HPDE6-E6E7 (cell line): ENCODE measurements around the gene RGR.

Experiments used
- DNase-seq: peaks from one replicate; pipeline ENCODE4 v3.0.0; 2011; ENCODE audit warnings: missing footprints; ENCODE audit errors: extremely low spot score

The RGR gene

GRCh38 chr10:84244651-84245270 lies at the start of gene RGR:
RGR (plus strand) TSS chr10:84245053; CDS start chr10:84245091, 38 bp downstream.
- DNase-seq: no peak

GRCh38 chr10:84196083-84196482 lies 48.8 kb upstream of the RGR start:
- no peak for DNase-seq

- no peak for DNase-seq
Observed at GRCh38 chr10:84196941-84197340, 47.9 kb upstream of the RGR start.

- no peak for DNase-seq
Observed at GRCh38 chr10:84197643-84198042, 47.2 kb upstream of the RGR start.

- DNase-seq: no peak
Observed at GRCh38 chr10:84198206-84198915, 46.5 kb upstream of the RGR start.

GRCh38 chr10:84200537-84201243 lies 44.2 kb upstream of the RGR start:
- no peak for DNase-seq

GRCh38 chr10:84201244-84201606 lies 43.6 kb upstream of the RGR start:
- no peak for DNase-seq

GRCh38 chr10:84201682-84202081 lies 43.2 kb upstream of the RGR start:
- no peak for DNase-seq

GRCh38 chr10:84202349-84202748 lies 42.5 kb upstream of the RGR start:
- DNase-seq: no peak

- peak; percentile 61 for DNase-seq
Observed at GRCh38 chr10:84204122-84204521, 40.7 kb upstream of the RGR start.

GRCh38 chr10:84204610-84205009 lies 40.2 kb upstream of the RGR start:
- no peak for DNase-seq

- peak; percentile 63 for DNase-seq
Observed at GRCh38 chr10:84205049-84205852, 39.6 kb upstream of the RGR start.

GRCh38 chr10:84205853-84206525 lies 38.9 kb upstream of the RGR start:
- no peak for DNase-seq

- DNase-seq: no peak
Observed at GRCh38 chr10:84208023-84208422, 36.8 kb upstream of the RGR start.

GRCh38 chr10:84211566-84211965 lies 33.3 kb upstream of the RGR start:
- DNase-seq: no peak

GRCh38 chr10:84212014-84212413 lies 32.8 kb upstream of the RGR start:
- DNase-seq: no peak

- DNase-seq: no peak
Observed at GRCh38 chr10:84213076-84213475, 31.8 kb upstream of the RGR start.

GRCh38 chr10:84214046-84214572 lies 30.7 kb upstream of the RGR start:
- no peak for DNase-seq

- DNase-seq: no peak
Observed at GRCh38 chr10:84214612-84215235, 30.1 kb upstream of the RGR start.

- DNase-seq: no peak
Observed at GRCh38 chr10:84216834-84217233, 28.0 kb upstream of the RGR start.

GRCh38 chr10:84217746-84218145 lies 27.1 kb upstream of the RGR start:
- no peak for DNase-seq
